GM12878 (cell line): Measurements from ENCODE around the gene SETSIP. TPM values are rescaled to one million over a fixed set of nuclear protein-coding genes. Genes with fewer than 3 reads are reported as not detected.

Experiments
- ATAC-seq: fragments of 200-7000 bp; cut with Tn5 transposase; 3 replicates; pipeline ENCODE4 v1.9.1; 2020; ENCODE audit warnings: mild to moderate bottlenecking, moderate library complexity
- BruUV-seq: library from RNA; stranded (reverse); fragments of 400-500 nt; replicated peaks from 2 replicates; lab custom pipeline; 2021; lab: Mats Ljungman, UMichigan
- CTCF ChIA-PET: fragments of 300-600 bp; sonication (Branson Sonifier 250); formaldehyde crosslinking; extraction: SDS; loops from one replicate; lab custom pipeline; 2021; ENCODE audit warnings: inconsistent platforms; lab: Yijun Ruan, JAX
- POLR2A ChIA-PET: fragments of 350-600 bp; formaldehyde crosslinking; extraction: SDS; loops from one replicate; lab custom pipeline; 2021; ENCODE audit warnings: inconsistent platforms; lab: Charles Lee
- RAD21 ChIA-PET: fragments of 300-600 bp; sonication (Branson Sonifier 250); formaldehyde crosslinking; loops from one replicate; lab custom pipeline; 2023; ENCODE audit warnings: antibody characterized with exemption; ENCODE audit not compliant: unreplicated experiment; lab: Charles Lee
- SMC1A ChIA-PET: fragments of 300-600 bp; sonication (Branson Sonifier 250); formaldehyde crosslinking; loops from one replicate; lab custom pipeline; 2023; ENCODE audit not compliant: unreplicated experiment, uncharacterized antibody; lab: Charles Lee
- DNase-seq: peaks from one replicate; pipeline ENCODE4 v3.0.0-alpha.2; 2011; ENCODE audit warnings: low read depth, low spot score
- FAIRE-seq: peaks from 3 replicates; lab custom pipeline; 2011; peaks lifted over from hg19 to GRCh38; lab: Jason Lieb, UNC
- H2AFZ ChIP-seq: 2 replicates; pipeline ENCODE4 v1.6.0; 2011; ENCODE audit warnings: low read depth, low read length, control low read depth; ENCODE audit not compliant: control insufficient read depth
- H3K27ac ChIP-seq: 2 replicates; pipeline ENCODE4 v1.5.1; 2011; ENCODE audit warnings: control low read depth; ENCODE audit not compliant: control insufficient read depth, insufficient read depth
- H3K27me3 ChIP-seq, 2 experiments: replicated peaks in 1 of 2; 2 replicates each; pipeline versions ENCODE4 v1.6.0 to v1.6.1; 2011; ENCODE audit warnings: low read length in 1 of 2; ENCODE audit not compliant: control insufficient read depth in 2 of 2, insufficient read depth in 2 of 2
- H3K36me3 ChIP-seq, 2 experiments: 2 replicates each; pipeline ENCODE4 v1.5.1; 2011; ENCODE audit warnings: low read length in 1 of 2; ENCODE audit not compliant: control insufficient read depth in 2 of 2, insufficient read depth in 2 of 2
- H3K4me1 ChIP-seq: 2 replicates; pipeline ENCODE4 v1.6.1; 2011; ENCODE audit warnings: mild to moderate bottlenecking, low read length, moderate library complexity, mixed read lengths; ENCODE audit not compliant: control insufficient read depth, insufficient read depth
- H3K4me2 ChIP-seq: 2 replicates; pipeline ENCODE4 v1.6.0; 2011; ENCODE audit warnings: control low read depth; ENCODE audit not compliant: control insufficient read depth, insufficient read depth
- H3K4me3 ChIP-seq: fragments of 200-600 bp; sonication (generic); 2 replicates; pipeline ENCODE4 v1.5.1; 2016
- H3K79me2 ChIP-seq: 2 replicates; pipeline ENCODE4 v1.6.0; 2011; ENCODE audit warnings: low read length; ENCODE audit not compliant: control insufficient read depth, insufficient read depth
- H3K9ac ChIP-seq: 2 replicates; pipeline ENCODE4 v1.8.0; 2011; ENCODE audit warnings: low read length, control low read depth, mixed read lengths; ENCODE audit not compliant: control insufficient read depth, insufficient read depth
- H3K9me3 ChIP-seq: replicated peaks from 3 replicates; pipeline ENCODE4 v1.5.1; 2011; ENCODE audit warnings: mild to moderate bottlenecking, low read length; ENCODE audit not compliant: control insufficient read depth, insufficient read depth
- H4K20me1 ChIP-seq: 2 replicates; pipeline ENCODE4 v1.6.0; 2011; ENCODE audit not compliant: control insufficient read depth, insufficient read depth
- CEBPB ChIP-seq, 2 experiments: fragments of 150-350 bp in 1 of 2; IDR thresholded peaks; 2 replicates each; pipeline ENCODE4 v1.6.1; 2012 to 2014; ENCODE audit warnings: low read depth in 2 of 2, low read length in 2 of 2, borderline replicate concordance in 1 of 2, inconsistent platforms in 1 of 2
- CHD2 ChIP-seq: IDR thresholded peaks from 2 replicates; pipeline ENCODE4 v1.6.1; 2011; ENCODE audit warnings: low read depth, low read length, improper control_type of control experiment, borderline replicate concordance
- FOXM1 ChIP-seq: IDR thresholded peaks from 2 replicates; pipeline ENCODE4 v1.6.1; 2012; ENCODE audit warnings: low read depth, mild to moderate bottlenecking, inconsistent platforms, low read length, moderate library complexity
- IKZF1 ChIP-seq: fragments of 450-650 bp; conservative IDR thresholded peaks from 2 replicates; pipeline ENCODE4 v1.6.1; 2017; ENCODE audit warnings: antibody characterized with exemption, mild to moderate bottlenecking
- IKZF2 ChIP-seq, 2 experiments: fragments of 450-650 bp; IDR thresholded peaks; 2 replicates each; pipeline ENCODE4 v1.6.1; 2017; ENCODE audit warnings: mild to moderate bottlenecking in 2 of 2, moderate library complexity in 2 of 2
- KAT2A ChIP-seq: conservative IDR thresholded peaks from 2 replicates; pipeline ENCODE4 v1.6.1; 2011; ENCODE audit warnings: low read depth, low read length; ENCODE audit not compliant: control insufficient read depth
- MAX ChIP-seq: IDR thresholded peaks from 2 replicates; pipeline ENCODE4 v1.6.1; 2012; ENCODE audit warnings: low read depth, low read length, improper control_type of control experiment
- MYB ChIP-seq: fragments of 150-350 bp; IDR thresholded peaks from 2 replicates; pipeline ENCODE4 v1.6.1; 2014; ENCODE audit warnings: mild to moderate bottlenecking, low read depth, low read length, borderline replicate concordance
- PML ChIP-seq: IDR thresholded peaks from 2 replicates; pipeline ENCODE4 v1.6.1; 2012; ENCODE audit warnings: low read length, inconsistent platforms
- SMAD1 ChIP-seq: fragments of 450-650 bp; IDR thresholded peaks from 2 replicates; pipeline ENCODE4 v1.6.1; 2018; ENCODE audit warnings: mild to moderate bottlenecking, low read depth; ENCODE audit not compliant: partially characterized antibody
- WGBS: methylation state at CpG from one replicate; pipeline ENCODE4 v1.1.6; 2016; ENCODE audit warnings: low lambda C conversion rate; ENCODE audit not compliant: insufficient replicate concordance, insufficient coverage; ENCODE audit errors: missing lambda C conversion rate; 5-methylcytosine and 5-hydroxymethylcytosine counted together
- in situ Hi-C: fragments of 300-500 bp; cut with MboI; formaldehyde crosslinking; loops from 9 replicates; pipeline ENCODE4 v1.14.3; 2018; ENCODE audit warnings: mixed read lengths
- intact Hi-C: fragments of 100-400 bp; cut with micrococcal nuclease; formaldehyde crosslinking; loops from one replicate; pipeline ENCODE4 v1.14.2; 2022; ENCODE audit not compliant: unreplicated experiment
- polyA plus RNA-seq, 11 experiments: library from polyadenylated mRNA; depleted of rRNA in 4 of 11; unstranded in 6 of 11; stranded (reverse) in 5 of 11; fragments of >200 nt; fragmentation: Nextera tagmentation in 4 of 11; fragmentation: Illumina TruSeq in 1 of 11; extraction: Ambion mirVana in 4 of 11; extraction: Trizol in 1 of 11; gene quantifications; 1 replicate in 1 of 11; 2 replicates in 10 of 11; pipeline versions ENCODE4 v1.2.1 to v1.2.3, GENCODE V29; 2011 to 2016; ENCODE audit warnings: inconsistent platforms in 2 of 11, missing spikeins in 2 of 11, low read depth in 1 of 11
- total RNA-seq, 4 experiments: library from RNA; depleted of rRNA in 3 of 4; stranded (reverse); fragments of >200 nt in 3 of 4; fragmentation: Illumina TruSeq in 1 of 4; extraction: Trizol in 1 of 4; gene quantifications; 2 replicates each; pipeline versions ENCODE4 v1.2.1 to v1.2.3, GENCODE V29; 2013 to 2021
- TF ChIP-seq, protein P1 (sequence below): fragments of 150-350 bp; IDR thresholded peaks from 2 replicates; pipeline ENCODE4 v1.6.1; 2014; ENCODE audit warnings: mild to moderate bottlenecking, low read depth, low read length
- TF ChIP-seq, protein P2 (sequence below), 3 experiments: IDR thresholded peaks in 2 of 3; conservative IDR thresholded peaks in 1 of 3; 2 replicates each; pipeline ENCODE4 v1.5.1; 2011; ENCODE audit warnings: low read depth in 3 of 3, low read length in 3 of 3, mild to moderate bottlenecking in 3 of 3, control low read depth in 2 of 3, moderate library complexity in 2 of 3, inconsistent platforms in 1 of 3, mixed read lengths in 1 of 3; ENCODE audit not compliant: control insufficient read depth in 2 of 3, insufficient read depth in 1 of 3; ENCODE audit errors: extremely low read depth in 1 of 3
- TF ChIP-seq, protein P3 (sequence below): IDR thresholded peaks from 2 replicates; pipeline ENCODE4 v1.6.1; 2012; ENCODE audit warnings: improper control_type of control experiment, low read depth, low read length; ENCODE audit not compliant: insufficient replicate concordance

The SETSIP gene
- total and polyA plus RNA-seq, 10 of the 15 experiments (the other 5 are each of a cell fraction or from before 2014, with no cell fraction given): 0.15 to 0.46 (median 0.23) TPM; not detected in 2

GRCh38 chr1:92094090-92094489, 18.9 kb upstream of the SETSIP start:
- Histone ChIP-seq H3K4me3 (no peak overlapping the region), H3K4me2 (no peak overlapping the region), H3K4me1 (no peaks in the 10 kb centered on the region), H3K36me3 (no peaks in the 10 kb centered on the region), H4K20me1 (no peaks in the 10 kb centered on the region), H3K27ac (no peak overlapping the region), H3K79me2 (no peaks in the 10 kb centered on the region), H3K27me3 (no peaks in the 10 kb centered on the region), H3K9ac (no peak overlapping the region), H2AFZ (no peak overlapping the region), H3K9me3 (no peaks in the 10 kb centered on the region)
- SMC1A ChIA-PET: no interaction called here
- WGBS: 43% methylated on average over 2 of the region's 2 CpGs
- RAD21 ChIA-PET: no interaction called here
- BruUV-seq: no TSS peak
- CTCF ChIA-PET: no interaction called here
- POLR2A ChIA-PET: no interaction called here
- DNase-seq: no peak
- FAIRE-seq: no peak
- intact Hi-C loops (no loop called here), in situ Hi-C loops (no loop called here)
- no peak for ATAC-seq
- no peak for TF ChIP-seq SMAD1
- TF ChIP-seq, protein P1, sequence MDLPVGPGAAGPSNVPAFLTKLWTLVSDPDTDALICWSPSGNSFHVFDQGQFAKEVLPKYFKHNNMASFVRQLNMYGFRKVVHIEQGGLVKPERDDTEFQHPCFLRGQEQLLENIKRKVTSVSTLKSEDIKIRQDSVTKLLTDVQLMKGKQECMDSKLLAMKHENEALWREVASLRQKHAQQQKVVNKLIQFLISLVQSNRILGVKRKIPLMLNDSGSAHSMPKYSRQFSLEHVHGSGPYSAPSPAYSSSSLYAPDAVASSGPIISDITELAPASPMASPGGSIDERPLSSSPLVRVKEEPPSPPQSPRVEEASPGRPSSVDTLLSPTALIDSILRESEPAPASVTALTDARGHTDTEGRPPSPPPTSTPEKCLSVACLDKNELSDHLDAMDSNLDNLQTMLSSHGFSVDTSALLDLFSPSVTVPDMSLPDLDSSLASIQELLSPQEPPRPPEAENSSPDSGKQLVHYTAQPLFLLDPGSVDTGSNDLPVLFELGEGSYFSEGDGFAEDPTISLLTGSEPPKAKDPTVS: no peak
- TF ChIP-seq CEBPB (IDR thresholded peaks at IDR 0.05; ENCODE audit: borderline replicate concordance in 1 of 2, low read depth in 2 of 2, low read length in 2 of 2): no peak
- TF ChIP-seq IKZF2 (IDR thresholded peaks at IDR 0.05): no peak
- no peak for TF ChIP-seq MYB
- TF ChIP-seq FOXM1: no peak
- no peak for TF ChIP-seq MAX
- no peak for TF ChIP-seq KAT2A
- TF ChIP-seq CHD2: no peak
- TF ChIP-seq, protein P2, sequence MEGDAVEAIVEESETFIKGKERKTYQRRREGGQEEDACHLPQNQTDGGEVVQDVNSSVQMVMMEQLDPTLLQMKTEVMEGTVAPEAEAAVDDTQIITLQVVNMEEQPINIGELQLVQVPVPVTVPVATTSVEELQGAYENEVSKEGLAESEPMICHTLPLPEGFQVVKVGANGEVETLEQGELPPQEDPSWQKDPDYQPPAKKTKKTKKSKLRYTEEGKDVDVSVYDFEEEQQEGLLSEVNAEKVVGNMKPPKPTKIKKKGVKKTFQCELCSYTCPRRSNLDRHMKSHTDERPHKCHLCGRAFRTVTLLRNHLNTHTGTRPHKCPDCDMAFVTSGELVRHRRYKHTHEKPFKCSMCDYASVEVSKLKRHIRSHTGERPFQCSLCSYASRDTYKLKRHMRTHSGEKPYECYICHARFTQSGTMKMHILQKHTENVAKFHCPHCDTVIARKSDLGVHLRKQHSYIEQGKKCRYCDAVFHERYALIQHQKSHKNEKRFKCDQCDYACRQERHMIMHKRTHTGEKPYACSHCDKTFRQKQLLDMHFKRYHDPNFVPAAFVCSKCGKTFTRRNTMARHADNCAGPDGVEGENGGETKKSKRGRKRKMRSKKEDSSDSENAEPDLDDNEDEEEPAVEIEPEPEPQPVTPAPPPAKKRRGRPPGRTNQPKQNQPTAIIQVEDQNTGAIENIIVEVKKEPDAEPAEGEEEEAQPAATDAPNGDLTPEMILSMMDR (IDR thresholded peaks at IDR 0.05 in 2 of 3, conservative IDR thresholded peaks at IDR 0.05 in 1 of 3; ENCODE audit: control insufficient read depth in 2 of 3, extremely low read depth in 1 of 3, insufficient read depth in 1 of 3, low read depth in 3 of 3, low read length in 3 of 3): no peak
- no peak for TF ChIP-seq PML
- TF ChIP-seq IKZF1: no peak
- TF ChIP-seq, protein P3, sequence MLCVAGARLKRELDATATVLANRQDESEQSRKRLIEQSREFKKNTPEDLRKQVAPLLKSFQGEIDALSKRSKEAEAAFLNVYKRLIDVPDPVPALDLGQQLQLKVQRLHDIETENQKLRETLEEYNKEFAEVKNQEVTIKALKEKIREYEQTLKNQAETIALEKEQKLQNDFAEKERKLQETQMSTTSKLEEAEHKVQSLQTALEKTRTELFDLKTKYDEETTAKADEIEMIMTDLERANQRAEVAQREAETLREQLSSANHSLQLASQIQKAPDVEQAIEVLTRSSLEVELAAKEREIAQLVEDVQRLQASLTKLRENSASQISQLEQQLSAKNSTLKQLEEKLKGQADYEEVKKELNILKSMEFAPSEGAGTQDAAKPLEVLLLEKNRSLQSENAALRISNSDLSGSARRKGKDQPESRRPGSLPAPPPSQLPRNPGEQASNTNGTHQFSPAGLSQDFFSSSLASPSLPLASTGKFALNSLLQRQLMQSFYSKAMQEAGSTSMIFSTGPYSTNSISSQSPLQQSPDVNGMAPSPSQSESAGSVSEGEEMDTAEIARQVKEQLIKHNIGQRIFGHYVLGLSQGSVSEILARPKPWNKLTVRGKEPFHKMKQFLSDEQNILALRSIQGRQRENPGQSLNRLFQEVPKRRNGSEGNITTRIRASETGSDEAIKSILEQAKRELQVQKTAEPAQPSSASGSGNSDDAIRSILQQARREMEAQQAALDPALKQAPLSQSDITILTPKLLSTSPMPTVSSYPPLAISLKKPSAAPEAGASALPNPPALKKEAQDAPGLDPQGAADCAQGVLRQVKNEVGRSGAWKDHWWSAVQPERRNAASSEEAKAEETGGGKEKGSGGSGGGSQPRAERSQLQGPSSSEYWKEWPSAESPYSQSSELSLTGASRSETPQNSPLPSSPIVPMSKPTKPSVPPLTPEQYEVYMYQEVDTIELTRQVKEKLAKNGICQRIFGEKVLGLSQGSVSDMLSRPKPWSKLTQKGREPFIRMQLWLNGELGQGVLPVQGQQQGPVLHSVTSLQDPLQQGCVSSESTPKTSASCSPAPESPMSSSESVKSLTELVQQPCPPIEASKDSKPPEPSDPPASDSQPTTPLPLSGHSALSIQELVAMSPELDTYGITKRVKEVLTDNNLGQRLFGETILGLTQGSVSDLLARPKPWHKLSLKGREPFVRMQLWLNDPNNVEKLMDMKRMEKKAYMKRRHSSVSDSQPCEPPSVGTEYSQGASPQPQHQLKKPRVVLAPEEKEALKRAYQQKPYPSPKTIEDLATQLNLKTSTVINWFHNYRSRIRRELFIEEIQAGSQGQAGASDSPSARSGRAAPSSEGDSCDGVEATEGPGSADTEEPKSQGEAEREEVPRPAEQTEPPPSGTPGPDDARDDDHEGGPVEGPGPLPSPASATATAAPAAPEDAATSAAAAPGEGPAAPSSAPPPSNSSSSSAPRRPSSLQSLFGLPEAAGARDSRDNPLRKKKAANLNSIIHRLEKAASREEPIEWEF: no peak
